A549 (cell line): ENCODE results near the gene CCDC87.

Source experiments
- EHF ChIP-seq: fragments of 250-450 bp; sonication (Bioruptor Pico); IDR thresholded peaks from 2 replicates; pipeline ENCODE4 v1.5.0; 2020; ENCODE audit warnings: mild to moderate bottlenecking
- PHF8 ChIP-seq: fragments of 200-600 bp; sonication (generic); IDR thresholded peaks from 2 replicates; pipeline ENCODE4 v1.6.1; 2016; ENCODE audit warnings: low read depth, mild to moderate bottlenecking, antibody characterized with exemption, moderate library complexity, borderline replicate concordance
- POLR2A ChIP-seq: IDR thresholded peaks from 2 replicates; pipeline ENCODE4 v1.6.1; 2012; ENCODE audit warnings: mild to moderate bottlenecking, low read length
- TF ChIP-seq, protein P1 (sequence below): fragments of >200 bp; sonication (Bioruptor Twin); formaldehyde crosslinking; IDR thresholded peaks from 3 replicates; pipeline ENCODE4 v1.5.1; 2016
- TF ChIP-seq, protein P2 (sequence below): fragments of 200-600 bp; sonication (generic); IDR thresholded peaks from 2 replicates; pipeline ENCODE4 v1.6.1; 2016; ENCODE audit warnings: antibody characterized with exemption, mild to moderate bottlenecking, moderate library complexity

DNA sequence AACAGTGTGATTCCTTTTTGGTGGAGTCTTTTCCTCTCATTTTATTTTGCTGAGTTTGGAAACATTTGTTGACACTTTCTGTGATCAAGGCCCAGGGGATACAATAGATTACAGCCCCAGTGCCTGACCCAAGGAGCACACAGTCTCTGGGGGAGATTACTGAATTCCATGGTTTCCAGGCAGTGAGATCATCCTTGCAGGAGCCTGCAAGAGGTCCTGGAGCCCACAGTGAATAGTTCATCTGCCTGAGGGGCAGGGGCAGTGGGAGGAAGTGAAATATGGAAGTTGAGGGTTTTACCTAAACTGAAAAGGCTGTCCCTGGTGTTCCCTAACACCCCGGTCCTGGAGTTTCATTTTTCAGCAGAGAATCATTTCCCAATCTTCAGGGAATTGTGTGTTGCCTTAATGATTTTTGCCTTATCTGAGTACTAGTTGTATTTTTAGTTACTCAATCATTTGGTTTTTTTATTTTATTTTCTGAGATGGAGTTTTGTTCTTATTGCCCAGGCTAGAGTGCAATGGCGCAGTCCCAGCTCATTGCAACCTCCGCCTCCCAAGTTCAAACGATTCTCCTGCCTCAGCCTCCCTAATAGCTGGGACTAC lies 7.9 kb upstream of the CCDC87 start:
- TF ChIP-seq, protein P1, sequence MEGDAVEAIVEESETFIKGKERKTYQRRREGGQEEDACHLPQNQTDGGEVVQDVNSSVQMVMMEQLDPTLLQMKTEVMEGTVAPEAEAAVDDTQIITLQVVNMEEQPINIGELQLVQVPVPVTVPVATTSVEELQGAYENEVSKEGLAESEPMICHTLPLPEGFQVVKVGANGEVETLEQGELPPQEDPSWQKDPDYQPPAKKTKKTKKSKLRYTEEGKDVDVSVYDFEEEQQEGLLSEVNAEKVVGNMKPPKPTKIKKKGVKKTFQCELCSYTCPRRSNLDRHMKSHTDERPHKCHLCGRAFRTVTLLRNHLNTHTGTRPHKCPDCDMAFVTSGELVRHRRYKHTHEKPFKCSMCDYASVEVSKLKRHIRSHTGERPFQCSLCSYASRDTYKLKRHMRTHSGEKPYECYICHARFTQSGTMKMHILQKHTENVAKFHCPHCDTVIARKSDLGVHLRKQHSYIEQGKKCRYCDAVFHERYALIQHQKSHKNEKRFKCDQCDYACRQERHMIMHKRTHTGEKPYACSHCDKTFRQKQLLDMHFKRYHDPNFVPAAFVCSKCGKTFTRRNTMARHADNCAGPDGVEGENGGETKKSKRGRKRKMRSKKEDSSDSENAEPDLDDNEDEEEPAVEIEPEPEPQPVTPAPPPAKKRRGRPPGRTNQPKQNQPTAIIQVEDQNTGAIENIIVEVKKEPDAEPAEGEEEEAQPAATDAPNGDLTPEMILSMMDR = no peak
- TF ChIP-seq PHF8 = no peak
- no peak for TF ChIP-seq EHF (CRISPR knock-in tag)
- TF ChIP-seq POLR2A = no peak
- TF ChIP-seq, protein P2, sequence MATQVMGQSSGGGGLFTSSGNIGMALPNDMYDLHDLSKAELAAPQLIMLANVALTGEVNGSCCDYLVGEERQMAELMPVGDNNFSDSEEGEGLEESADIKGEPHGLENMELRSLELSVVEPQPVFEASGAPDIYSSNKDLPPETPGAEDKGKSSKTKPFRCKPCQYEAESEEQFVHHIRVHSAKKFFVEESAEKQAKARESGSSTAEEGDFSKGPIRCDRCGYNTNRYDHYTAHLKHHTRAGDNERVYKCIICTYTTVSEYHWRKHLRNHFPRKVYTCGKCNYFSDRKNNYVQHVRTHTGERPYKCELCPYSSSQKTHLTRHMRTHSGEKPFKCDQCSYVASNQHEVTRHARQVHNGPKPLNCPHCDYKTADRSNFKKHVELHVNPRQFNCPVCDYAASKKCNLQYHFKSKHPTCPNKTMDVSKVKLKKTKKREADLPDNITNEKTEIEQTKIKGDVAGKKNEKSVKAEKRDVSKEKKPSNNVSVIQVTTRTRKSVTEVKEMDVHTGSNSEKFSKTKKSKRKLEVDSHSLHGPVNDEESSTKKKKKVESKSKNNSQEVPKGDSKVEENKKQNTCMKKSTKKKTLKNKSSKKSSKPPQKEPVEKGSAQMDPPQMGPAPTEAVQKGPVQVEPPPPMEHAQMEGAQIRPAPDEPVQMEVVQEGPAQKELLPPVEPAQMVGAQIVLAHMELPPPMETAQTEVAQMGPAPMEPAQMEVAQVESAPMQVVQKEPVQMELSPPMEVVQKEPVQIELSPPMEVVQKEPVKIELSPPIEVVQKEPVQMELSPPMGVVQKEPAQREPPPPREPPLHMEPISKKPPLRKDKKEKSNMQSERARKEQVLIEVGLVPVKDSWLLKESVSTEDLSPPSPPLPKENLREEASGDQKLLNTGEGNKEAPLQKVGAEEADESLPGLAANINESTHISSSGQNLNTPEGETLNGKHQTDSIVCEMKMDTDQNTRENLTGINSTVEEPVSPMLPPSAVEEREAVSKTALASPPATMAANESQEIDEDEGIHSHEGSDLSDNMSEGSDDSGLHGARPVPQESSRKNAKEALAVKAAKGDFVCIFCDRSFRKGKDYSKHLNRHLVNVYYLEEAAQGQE = no peak
